Measurements from ENCODE around the gene ZNF775. TPM values are rescaled to one million over a fixed set of nuclear protein-coding genes. Genes with fewer than 3 reads are reported as not detected.

ZNF775 gene
- 3.2 and 6.6 TPM in 2 replicates for total RNA-seq

GRCh38 chr7:150378853-150379440, at the start of gene ZNF775:
ZNF775 (plus strand) TSS chr7:150379330; CDS start chr7:150388471, 9,141 bp downstream.

GRCh38 chr7:150341263-150342120, 37.6 kb upstream of the ZNF775 start, which contains the start of gene RARRES2:
RARRES2 (minus strand) TSS chr7:150341629; CDS start chr7:150340609, 1,020 bp downstream.

GRCh38 chr7:150368096-150368883, 10.8 kb upstream of the ZNF775 start, which contains the start of gene REPIN1:
REPIN1 (plus strand) TSS chr7:150368822; CDS start chr7:150369712, 890 bp downstream.

Other genes starting within 250 kb of the ZNF775 start
- 0.49 and 1.6 TPM in 2 replicates for gene LRRC61, start 56.0 kb upstream of the ZNF775 start, total RNA-seq
- gene ACTR3C, start 55.8 kb upstream of the ZNF775 start, total RNA-seq, result under 0.01 TPM in 1 of 2 replicates, not detected in the other
- gene RARRES2, start 37.7 kb upstream of the ZNF775 start, total RNA-seq, result 24.6 and 30.5 TPM in 2 replicates
- 25.9 and 41.2 TPM in 2 replicates for gene REPIN1, start 10.5 kb upstream of the ZNF775 start, total RNA-seq
- 0.62 and 0.64 TPM in 2 replicates for gene GIMAP8, start 71.3 kb downstream of the ZNF775 start, total RNA-seq
- gene GIMAP7, start 135.5 kb downstream of the ZNF775 start, total RNA-seq, result 0.31 and 0.49 TPM in 2 replicates
- 0.54 and 0.56 TPM in 2 replicates for gene GIMAP4, start 188.1 kb downstream of the ZNF775 start, total RNA-seq

All from cardiac ventricle fibroblast (primary cell).